Stimulated activated CD4-positive, alpha-beta T cell treated with anti-CD3 and anti-CD28 coated beads, TNF-alpha, amount 100 ng/mL, for 1 hour (primary cell): ENCODE measurements around the gene QPCTL.
A peak's percentile ranks its signal among the peaks of the same experiment; 100 is the strongest.
"Not testable (repeated sequence)": the region's sequence is repeated elsewhere in the genome, so short reads cannot be mapped to it uniquely, and the experiment has no call there.

ENCODE experiments used
- DNase-seq, 3 donors: peaks; one replicate each; pipeline ENCODE4 v3.0.0-alpha.2; 2020; ENCODE audit warnings: low read depth in 3 of 3, low spot score in 1 of 3

The QPCTL gene

GRCh38 chr19:45674946-45675345 is 17.5 kb upstream of the QPCTL start:
- no peak for DNase-seq

GRCh38 chr19:45676851-45677263 is 15.6 kb upstream of the QPCTL start:
- DNase-seq: peak in 1 of 3 donors; percentile 31

GRCh38 chr19:45677351-45678230 is 14.9 kb upstream of the QPCTL start:
- DNase-seq: peak; percentile 45 to 74 (median 51)

- peak; percentile 60 to 83 (median 77) for DNase-seq
Observed at GRCh38 chr19:45681391-45682015, 11.0 kb upstream of the QPCTL start.

- DNase-seq: no peak
Observed at GRCh38 chr19:45682117-45682516, 10.3 kb upstream of the QPCTL start.

GRCh38 chr19:45682908-45683307 is 9.6 kb upstream of the QPCTL start:
- no peak for DNase-seq

GRCh38 chr19:45685045-45685444 is 7.4 kb upstream of the QPCTL start:
- DNase-seq: not testable (repeated sequence)

- no peak for DNase-seq
Observed at GRCh38 chr19:45687599-45687998, 4.9 kb upstream of the QPCTL start.

- DNase-seq: peak; percentile 78 to 87 (median 83)
Observed at GRCh38 chr19:45691516-45692186, 815 bp upstream of the QPCTL start, which contains the start of gene SNRPD2. Gene SNRPD2, minus strand, starts transcription at chr19:45691953. Its CDS starts 65 bp downstream, at chr19:45691888.

GRCh38 chr19:45693106-45693788 is 781 bp downstream of the QPCTL start:
- DNase-seq: peak in 2 of 3 donors; percentile 42 to 74

GRCh38 chr19:45701676-45702075 is 9.2 kb downstream of the QPCTL start:
- DNase-seq: no peak

GRCh38 chr19:45705115-45705514 is 12.6 kb downstream of the QPCTL start:
- no peak for DNase-seq

- no peak for DNase-seq
Observed at GRCh38 chr19:45705710-45706415, 13.4 kb downstream of the QPCTL start.

- DNase-seq: no peak
Observed at GRCh38 chr19:45710356-45711130, 18.1 kb downstream of the QPCTL start.

- no peak for DNase-seq
Observed at GRCh38 chr19:45711851-45712698, 19.6 kb downstream of the QPCTL start.

- no peak for DNase-seq
Observed at GRCh38 chr19:45712699-45713067, 20.2 kb downstream of the QPCTL start.

GRCh38 chr19:45713141-45713540 is 20.7 kb downstream of the QPCTL start:
- no peak for DNase-seq

GRCh38 chr19:45715139-45715538 is 22.7 kb downstream of the QPCTL start:
- no peak for DNase-seq
